Mammary epithelial cell (primary cell): Measurements from ENCODE around the gene PRKCI.

Experiments used
- CTCF ChIP-seq, 2 donors: IDR thresholded peaks in 1 of 2; conservative IDR thresholded peaks in 1 of 2; 2 replicates each; pipeline ENCODE4 v1.5.1; 2011 to 2012; ENCODE audit warnings: inconsistent platforms in 2 of 2, low read length in 2 of 2, mild to moderate bottlenecking in 2 of 2, control low read depth in 1 of 2, low read depth in 1 of 2; ENCODE audit not compliant: insufficient read depth in 1 of 2; ENCODE audit errors: extremely low read depth in 1 of 2
- EZH2 ChIP-seq: IDR thresholded peaks from 2 replicates; pipeline ENCODE4 v1.6.1; 2012; ENCODE audit warnings: low read length, inconsistent platforms, borderline replicate concordance

- TF ChIP-seq CTCF (conservative IDR thresholded peaks at IDR 0.05 in 1 of 2, IDR thresholded peaks at IDR 0.05 in 1 of 2; ENCODE audit: extremely low read depth in 1 of 2, insufficient read depth in 1 of 2, low read depth in 1 of 2, low read length in 2 of 2) (no peak), EZH2 (no peak)
These were observed 116.6 kb downstream of the PRKCI start for GRCh38 chr3:170338690-170339340.
